Trophoblast cell (in vitro differentiated cells and primary cell): ENCODE data around the gene MYH7.

ENCODE experiments used
- DNase-seq, 2 donors: peaks; one replicate each; pipeline ENCODE4 v3.0.0-alpha.2; 2016
- H2AFZ ChIP-seq: 2 replicates; pipeline ENCODE4 v1.6.1; 2013; ENCODE audit warnings: low read length, moderate library complexity, mild to moderate bottlenecking; ENCODE audit not compliant: insufficient read depth, poor library complexity
- H2AK5ac ChIP-seq: 2 replicates; pipeline ENCODE4 v1.6.1; 2013; ENCODE audit warnings: mild to moderate bottlenecking, low read length
- H2BK120ac ChIP-seq: 2 replicates; pipeline ENCODE4 v1.6.1; 2013; ENCODE audit warnings: low read length, mild to moderate bottlenecking, moderate library complexity; ENCODE audit not compliant: insufficient read depth, poor library complexity
- H2BK12ac ChIP-seq: 2 replicates; pipeline ENCODE4 v1.6.1; 2013; ENCODE audit warnings: mild to moderate bottlenecking, low read length, moderate library complexity
- H2BK5ac ChIP-seq: 2 replicates; pipeline ENCODE4 v1.6.1; 2013; ENCODE audit warnings: low read length, low read depth, moderate library complexity, mild to moderate bottlenecking; ENCODE audit not compliant: poor library complexity
- H3K14ac ChIP-seq: 2 replicates; pipeline ENCODE4 v1.6.1; 2013; ENCODE audit warnings: mild to moderate bottlenecking, low read length
- H3K18ac ChIP-seq: 2 replicates; pipeline ENCODE4 v1.6.1; 2013; ENCODE audit warnings: mild to moderate bottlenecking, low read length
- H3K23ac ChIP-seq: 2 replicates; pipeline ENCODE4 v1.6.1; 2013; ENCODE audit warnings: low read length
- H3K27ac ChIP-seq: 2 replicates; pipeline ENCODE4 v1.5.1; 2013; ENCODE audit warnings: low read depth, mild to moderate bottlenecking, inconsistent platforms, low read length, moderate library complexity
- H3K27me3 ChIP-seq: 2 replicates; pipeline ENCODE4 v1.6.1; 2013; ENCODE audit warnings: inconsistent platforms, mild to moderate bottlenecking, low read length, moderate library complexity; ENCODE audit not compliant: insufficient read depth
- H3K36me3 ChIP-seq, 2 experiments: 1 replicate in 1 of 2; 2 replicates in 1 of 2; pipeline ENCODE4 v1.6.1; 2013; ENCODE audit warnings: low read length in 2 of 2, mild to moderate bottlenecking in 2 of 2, moderate library complexity in 1 of 2; ENCODE audit not compliant: insufficient read depth in 2 of 2, control insufficient read depth in 1 of 2
- H3K4ac ChIP-seq: 2 replicates; pipeline ENCODE4 v1.6.1; 2013; ENCODE audit warnings: low read depth, mild to moderate bottlenecking, low read length, moderate library complexity
- H3K4me1 ChIP-seq, 2 experiments: 1 replicate in 1 of 2; 2 replicates in 1 of 2; pipeline ENCODE4 v1.6.1; 2013; ENCODE audit warnings: low read length in 2 of 2, mild to moderate bottlenecking in 2 of 2, moderate library complexity in 1 of 2; ENCODE audit not compliant: insufficient read depth in 2 of 2, control insufficient read depth in 1 of 2
- H3K4me2 ChIP-seq: 2 replicates; pipeline ENCODE4 v1.6.1; 2013; ENCODE audit warnings: inconsistent platforms, mild to moderate bottlenecking, low read length, moderate library complexity
- H3K4me3 ChIP-seq: 2 replicates; pipeline ENCODE4 v1.5.1; 2013; ENCODE audit warnings: mild to moderate bottlenecking, low read depth, low read length, inconsistent platforms
- H3K79me1 ChIP-seq: one replicate; pipeline ENCODE4 v1.6.1; 2013; ENCODE audit warnings: low read length
- H3K79me2 ChIP-seq: 2 replicates; pipeline ENCODE4 v1.6.1; 2013; ENCODE audit warnings: low read length, mild to moderate bottlenecking; ENCODE audit not compliant: control insufficient read depth, insufficient read depth, poor library complexity
- H3K9ac ChIP-seq: 2 replicates; pipeline ENCODE4 v1.6.1; 2013; ENCODE audit warnings: mild to moderate bottlenecking, low read length
- H3K9me3 ChIP-seq: 2 replicates; pipeline ENCODE4 v1.6.1; 2013; ENCODE audit warnings: low read depth, mild to moderate bottlenecking, control low read depth, inconsistent platforms, low read length; ENCODE audit not compliant: insufficient read depth
- H4K12ac ChIP-seq: 2 replicates; pipeline ENCODE4 v1.6.1; 2013; ENCODE audit warnings: low read depth, mild to moderate bottlenecking, low read length, moderate library complexity
- H4K8ac ChIP-seq: 2 replicates; pipeline ENCODE4 v1.6.1; 2013; ENCODE audit warnings: low read depth, mild to moderate bottlenecking, low read length, moderate library complexity
- H4K91ac ChIP-seq: one replicate; pipeline ENCODE4 v1.6.1; 2013; ENCODE audit warnings: low read depth, mild to moderate bottlenecking, low read length, moderate library complexity
- WGBS: extraction: QIAGEN DNeasy Blood & Tissue Kit; methylation state at CpG from one replicate; pipeline ENCODE4 v1.1.7; 2013; ENCODE audit warnings: missing lambda C conversion rate; ENCODE audit not compliant: insufficient read length, insufficient coverage; ENCODE audit errors: extremely low coverage; 5-methylcytosine and 5-hydroxymethylcytosine counted together

MYH7 gene

DNA sequence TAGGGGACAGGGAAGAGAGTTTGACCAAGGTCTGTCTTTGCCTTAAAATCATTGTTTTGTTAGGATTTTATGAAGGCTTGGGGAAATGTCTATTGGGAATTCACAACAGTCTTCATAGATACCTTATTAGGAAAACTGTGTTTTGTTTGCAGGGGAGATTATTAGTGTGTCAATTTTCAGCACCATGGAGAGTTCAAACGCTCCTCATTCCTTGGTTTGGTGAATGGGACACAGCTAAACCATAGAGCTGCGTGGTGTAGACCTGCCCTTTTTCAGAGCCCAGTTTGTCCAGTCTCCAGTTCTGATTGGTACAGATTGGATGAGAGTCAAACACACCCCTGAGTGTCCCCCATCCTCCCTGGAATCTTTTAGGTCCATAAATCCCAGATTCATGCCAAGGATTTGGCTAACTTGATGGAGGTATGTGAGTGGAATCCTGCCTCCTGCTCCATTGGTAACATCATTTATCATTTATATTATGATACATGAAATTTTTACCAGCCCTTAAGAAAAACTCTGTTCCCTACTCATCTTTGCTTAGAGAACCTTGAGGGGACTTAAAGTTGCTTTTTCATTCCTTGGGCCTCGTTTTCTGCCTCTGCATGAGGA is 46.0 kb upstream of the MYH7 start:
- peak in 1 of 2 donors; percentile 46 for DNase-seq
- Histone ChIP-seq H3K79me1 (no peaks in the 10 kb centered on the region), H3K9me3 (no peaks in the 10 kb centered on the region), H2BK12ac (no peak overlapping the region), H3K27ac (no peak overlapping the region), H3K4ac (no peak overlapping the region), H2BK5ac (no peak overlapping the region), H4K91ac (no peak overlapping the region), H2BK120ac (no peak overlapping the region), H3K4me2 (no peak overlapping the region), H3K79me2 (no peaks in the 10 kb centered on the region), H3K23ac (no peak overlapping the region), H3K36me3 (peaks cover 4 to 23% of the 10 kb centered on the region in 2 experiments), H3K4me3 (no peak overlapping the region), H3K9ac (no peak overlapping the region), H3K4me1 (no peaks in the 10 kb centered on the region), H3K18ac (no peak overlapping the region), H3K27me3 (no peaks in the 10 kb centered on the region), H4K12ac (no peak overlapping the region), H3K14ac (no peak overlapping the region), H4K8ac (no peak overlapping the region), H2AK5ac (no peak overlapping the region), H2AFZ (no peak overlapping the region)
- no CpG with 5 or more reads among the region's 3 CpGs for WGBS

DNA sequence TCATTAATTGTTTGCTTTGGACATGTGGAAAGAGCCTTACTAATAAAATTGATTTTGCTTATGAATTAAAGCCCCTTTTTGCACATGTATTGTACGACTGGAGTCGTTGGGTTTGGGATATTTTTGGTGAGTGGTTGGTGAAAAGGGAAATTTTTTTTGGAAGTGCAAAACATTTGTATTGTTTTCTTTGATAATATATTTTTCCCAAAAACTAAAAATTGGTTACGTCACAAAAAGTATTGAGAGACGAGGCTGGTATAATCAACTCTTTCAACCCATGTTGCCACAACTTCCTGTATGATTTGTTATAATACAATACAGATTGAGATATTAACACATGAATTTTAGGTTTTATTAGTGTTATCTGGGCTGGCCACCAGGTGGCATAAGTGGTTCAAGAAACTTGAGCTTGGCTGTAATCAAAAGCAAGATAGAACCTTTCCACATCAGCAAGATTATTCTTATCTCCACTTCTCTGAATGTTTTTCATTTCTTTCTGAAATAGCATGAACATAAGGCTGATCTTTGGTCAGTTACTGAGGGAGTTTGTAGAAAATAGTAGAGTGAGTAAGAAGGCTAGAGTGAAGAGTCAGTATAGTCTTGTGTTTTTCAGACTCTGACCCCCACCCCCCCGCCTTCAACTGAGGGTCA is 42.8 kb upstream of the MYH7 start:
- Histone ChIP-seq H2BK120ac (no peak overlapping the region), H3K9ac (no peak overlapping the region), H3K4me2 (no peak overlapping the region), H3K23ac (no peak overlapping the region), H2AFZ (no peak overlapping the region), H4K12ac (no peak overlapping the region), H3K36me3 (peaks cover 9 to 29% of the 10 kb centered on the region in 2 experiments), H2BK5ac (no peak overlapping the region), H3K18ac (no peak overlapping the region), H4K91ac (no peak overlapping the region), H3K4me3 (no peak overlapping the region), H3K4ac (no peak overlapping the region), H3K9me3 (no peaks in the 10 kb centered on the region), H3K79me1 (no peaks in the 10 kb centered on the region), H3K27ac (no peak overlapping the region), H4K8ac (no peak overlapping the region), H3K4me1 (no peaks in the 10 kb centered on the region), H3K27me3 (no peaks in the 10 kb centered on the region), H3K14ac (no peak overlapping the region), H2AK5ac (no peak overlapping the region), H3K79me2 (no peaks in the 10 kb centered on the region), H2BK12ac (no peak overlapping the region)
- peak; percentile 71 to 88 for DNase-seq
- 100% methylated on average over 2 of the region's 5 CpGs for WGBS

DNA sequence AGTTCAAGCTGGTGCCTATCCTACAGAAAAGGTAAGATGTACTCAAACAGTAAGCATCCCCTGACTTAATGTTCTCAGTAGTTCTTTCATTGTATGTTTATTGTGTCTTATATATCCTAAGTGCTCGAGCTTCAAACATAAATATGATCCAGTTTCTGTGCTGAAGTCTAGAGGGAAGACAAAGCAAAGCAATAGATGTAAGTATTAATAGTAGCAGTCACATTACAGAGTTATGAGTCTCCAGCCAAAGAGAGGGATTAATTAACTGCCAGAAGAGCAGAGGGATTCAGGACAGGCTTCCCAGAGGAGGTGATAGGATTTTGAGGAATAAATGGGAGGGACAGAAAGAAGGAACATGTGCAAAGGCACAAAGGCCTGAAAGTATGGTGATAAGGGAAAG is 35.5 kb upstream of the MYH7 start:
- no peak overlapping the region for H4K8ac ChIP-seq
- H3K4me3 ChIP-seq: no peak overlapping the region
- H3K9ac ChIP-seq: no peak overlapping the region
- DNase-seq: no peak
- no peaks in the 10 kb centered on the region for H3K9me3 ChIP-seq
- no peak overlapping the region for H3K23ac ChIP-seq
- H3K79me2 ChIP-seq: peaks cover 2% of the 10 kb centered on the region
- H4K91ac ChIP-seq: no peak overlapping the region
- H3K4me2 ChIP-seq: no peak overlapping the region
- no peak overlapping the region for H3K27ac ChIP-seq
- peaks cover 12 to 32% of the 10 kb centered on the region in 2 experiments for H3K36me3 ChIP-seq
- H2BK12ac ChIP-seq: no peak overlapping the region
- no peaks in the 10 kb centered on the region for H3K27me3 ChIP-seq
- H3K4me1 ChIP-seq: peaks cover 0 to 3% of the 10 kb centered on the region in 2 experiments
- no peak overlapping the region for H2AFZ ChIP-seq
- no CpG with 5 or more reads among the region's 1 CpG for WGBS
- no peak overlapping the region for H2AK5ac ChIP-seq
- peaks cover 3% of the 10 kb centered on the region for H3K79me1 ChIP-seq
- H3K18ac ChIP-seq: no peak overlapping the region
- H4K12ac ChIP-seq: no peak overlapping the region
- H2BK5ac ChIP-seq: no peak overlapping the region
- no peak overlapping the region for H3K14ac ChIP-seq
- H2BK120ac ChIP-seq: no peak overlapping the region
- H3K4ac ChIP-seq: no peak overlapping the region

DNA sequence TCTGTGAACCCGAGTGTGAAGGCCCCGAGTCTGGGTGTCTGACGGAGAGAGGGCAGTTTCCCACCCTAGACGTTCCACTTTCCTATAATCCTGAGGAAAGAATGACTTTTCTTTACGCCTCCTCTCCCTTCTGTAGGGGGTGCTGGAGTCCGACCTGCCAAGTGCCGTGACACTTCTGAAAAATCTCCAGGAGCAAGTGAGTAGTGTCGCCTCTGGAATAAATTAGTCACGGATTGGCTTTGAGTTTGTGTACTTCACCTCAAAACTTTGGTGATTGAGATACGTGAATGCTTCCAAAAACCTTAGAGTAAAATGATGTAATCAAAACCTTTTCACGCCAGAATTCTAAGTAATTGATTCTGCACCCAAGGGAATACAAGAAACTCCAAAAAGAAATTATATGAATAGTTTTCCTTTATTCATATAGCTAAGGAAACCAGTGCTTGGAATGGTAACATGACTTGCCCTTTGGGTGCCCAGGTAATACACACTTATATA is 34.5 kb upstream of the MYH7 start:
- Histone ChIP-seq H3K4me1 (peaks cover 0 to 3% of the 10 kb centered on the region in 2 experiments), H4K12ac (peak overlapping the region; percentile 95), H3K79me1 (peaks cover 3% of the 10 kb centered on the region), H3K18ac (peak overlapping the region; percentile 93), H3K4me2 (peak overlapping the region; percentile 87), H3K4ac (peak overlapping the region; percentile 66), H2BK120ac (no peak overlapping the region), H3K79me2 (peaks cover 2% of the 10 kb centered on the region), H3K27ac (peak overlapping the region; percentile 54), H2BK12ac (no peak overlapping the region), H3K14ac (peak overlapping the region; percentile 78), H2AFZ (peak overlapping the region; percentile 77), H4K91ac (peak overlapping the region; percentile 74), H3K9me3 (no peaks in the 10 kb centered on the region), H3K23ac (no peak overlapping the region), H2AK5ac (no peak overlapping the region), H3K9ac (peak overlapping the region; percentile 99), H3K4me3 (peak overlapping the region; percentile 97), H3K36me3 (peaks cover 12 to 23% of the 10 kb centered on the region in 2 experiments), H2BK5ac (no peak overlapping the region), H4K8ac (peak overlapping the region; percentile 99), H3K27me3 (no peaks in the 10 kb centered on the region)
- DNase-seq: no peak
- WGBS: no CpG with 5 or more reads among the region's 11 CpGs
